A549 (cell line): ENCODE data around the gene UBTD1. TPM values are rescaled to one million over a fixed set of nuclear protein-coding genes. Genes with fewer than 3 reads are reported as not detected.
A peak's percentile ranks its signal among the peaks of the same experiment; 100 is the strongest.

Source experiments
- ATAC-seq, 2 experiments: fragments of 200-7000 bp in 1 of 2; fragments of >200 bp in 1 of 2; cut with Nextera tagmentation in 1 of 2; cut with Tn5 transposase in 1 of 2; 3 replicates each; pipeline versions ENCODE4 v1.8.0 to v1.9.1; 2018 to 2020; ENCODE audit warnings: mild to moderate bottlenecking in 1 of 2, moderate library complexity in 1 of 2
- CTCF ChIA-PET: fragments of 300-600 bp; sonication (Branson Sonifier 250); formaldehyde crosslinking; extraction: SDS; loops from one replicate; lab custom pipeline; 2021; ENCODE audit warnings: antibody characterized with exemption, inconsistent platforms; lab: Yijun Ruan, JAX
- POLR2A ChIA-PET: fragments of 350-600 bp; formaldehyde crosslinking; extraction: SDS; loops from one replicate; lab custom pipeline; 2021; ENCODE audit warnings: antibody characterized with exemption, inconsistent platforms; lab: Yijun Ruan, JAX
- DNase-seq, 2 experiments: peaks; one replicate each; pipeline versions ENCODE4 v3.0.0 to v3.0.0-alpha.2; 2011 to 2016; ENCODE audit warnings: low read depth in 1 of 2, low spot score in 1 of 2
- FAIRE-seq: peaks from 2 replicates; lab custom pipeline; 2011; peaks lifted over from hg19 to GRCh38; lab: Jason Lieb, UNC
- H3K27ac ChIP-seq, 2 experiments: fragments of >200 bp; sonication (Bioruptor Twin); formaldehyde crosslinking; 3 replicates each; pipeline ENCODE4 v1.5.1; 2016 to 2017
- H3K4me1 ChIP-seq: fragments of >200 bp; sonication (Bioruptor Twin); formaldehyde crosslinking; 3 replicates; pipeline ENCODE4 v1.6.1; 2016
- H3K4me2 ChIP-seq: fragments of >200 bp; sonication (Bioruptor Twin); formaldehyde crosslinking; 3 replicates; pipeline ENCODE4 v1.6.1; 2016
- H3K4me3 ChIP-seq: fragments of >200 bp; sonication (Bioruptor Twin); formaldehyde crosslinking; 3 replicates; pipeline ENCODE4 v1.5.1; 2016
- H3K9me3 ChIP-seq: fragments of >200 bp; sonication (Bioruptor Twin); formaldehyde crosslinking; 3 replicates; pipeline ENCODE4 v1.6.1; 2016
- CBX8 ChIP-seq: fragments of 200-600 bp; sonication (generic); IDR thresholded peaks from 2 replicates; pipeline ENCODE4 v1.6.1; 2016
- EHF ChIP-seq: fragments of 250-450 bp; sonication (Bioruptor Pico); IDR thresholded peaks from 2 replicates; pipeline ENCODE4 v1.5.0; 2020; ENCODE audit warnings: mild to moderate bottlenecking
- ESRRA ChIP-seq: fragments of 150-350 bp; IDR thresholded peaks from 2 replicates; pipeline ENCODE4 v1.6.1; 2014; ENCODE audit warnings: mild to moderate bottlenecking, low read length, borderline replicate concordance
- HDAC2 ChIP-seq: fragments of 200-600 bp; sonication (generic); IDR thresholded peaks from 2 replicates; pipeline ENCODE4 v1.6.1; 2016
- HMGXB4 ChIP-seq: fragments of 250-450 bp; sonication (Bioruptor Pico); IDR thresholded peaks from 2 replicates; pipeline ENCODE4 v1.5.0; 2021; ENCODE audit warnings: mild to moderate bottlenecking, moderate library complexity, borderline replicate concordance
- KDM5A ChIP-seq: fragments of 200-600 bp; sonication (generic); IDR thresholded peaks from 2 replicates; pipeline ENCODE4 v1.6.1; 2016; ENCODE audit warnings: antibody characterized with exemption, mild to moderate bottlenecking
- MYC ChIP-seq: IDR thresholded peaks from 2 replicates; pipeline ENCODE4 v1.6.1; 2012; ENCODE audit warnings: mild to moderate bottlenecking, inconsistent platforms, low read length, improper control_type of control experiment, borderline replicate concordance
- NPAS2 ChIP-seq: fragments of 250-450 bp; sonication (Bioruptor Pico); IDR thresholded peaks from 2 replicates; pipeline ENCODE4 v1.8.0; 2022; ENCODE audit warnings: mild to moderate bottlenecking, moderate library complexity, borderline replicate concordance
- NR3C1 ChIP-seq: fragments of >200 bp; sonication (Bioruptor Twin); formaldehyde crosslinking; IDR thresholded peaks from 3 replicates; pipeline ENCODE4 v1.6.1; 2017
- POLR2AphosphoS2 ChIP-seq: conservative IDR thresholded peaks from 2 replicates; pipeline ENCODE4 v1.6.1; 2012; ENCODE audit warnings: low read length, improper control_type of control experiment, inconsistent platforms
- RARB ChIP-seq: fragments of 250-450 bp; sonication (Bioruptor Pico); IDR thresholded peaks from 2 replicates; pipeline ENCODE4 v1.8.0; 2021; ENCODE audit warnings: mild to moderate bottlenecking, moderate library complexity
- REST ChIP-seq: fragments of 200-600 bp; sonication (generic); IDR thresholded peaks from 2 replicates; pipeline ENCODE4 v1.6.1; 2016; ENCODE audit warnings: antibody characterized with exemption, mild to moderate bottlenecking, moderate library complexity
- SMC3 ChIP-seq: fragments of >200 bp; sonication (Bioruptor Twin); formaldehyde crosslinking; IDR thresholded peaks from 3 replicates; pipeline ENCODE4 v1.6.1; 2018; ENCODE audit warnings: inconsistent platforms
- TP53 ChIP-seq: fragments of 250-450 bp; sonication (Bioruptor Pico); IDR thresholded peaks from 2 replicates; pipeline ENCODE4 v1.5.0; 2021; ENCODE audit warnings: mild to moderate bottlenecking, moderate library complexity
- ZSCAN20 ChIP-seq: fragments of 250-450 bp; sonication (Bioruptor Pico); IDR thresholded peaks from 2 replicates; pipeline ENCODE4 v1.8.0; 2022; ENCODE audit warnings: mild to moderate bottlenecking, moderate library complexity
- WGBS: methylation state at CpG from one replicate; pipeline ENCODE4 v1.1.6; 2017; ENCODE audit errors: missing lambda C conversion rate; 5-methylcytosine and 5-hydroxymethylcytosine counted together
- polyA plus RNA-seq, 4 experiments: library from polyadenylated mRNA; depleted of rRNA in 3 of 4; stranded (reverse); fragments of >200 nt; fragmentation: RNase III in 1 of 4; extraction: RNeasy Plus Mini Kit Qiagen cat#74134 plus additional on column Dnase treatment in 1 of 4; gene quantifications; 2 replicates in 3 of 4; 3 replicates in 1 of 4; pipeline ENCODE4 v1.2.3, GENCODE V29; 2011 to 2017
- TF ChIP-seq, protein P1 (sequence below): IDR thresholded peaks from 2 replicates; pipeline ENCODE4 v1.6.1; 2012; ENCODE audit warnings: low read depth, borderline replicate concordance
- TF ChIP-seq, protein P2 (sequence below): fragments of 250-450 bp; sonication (Bioruptor Pico); IDR thresholded peaks from 2 replicates; pipeline ENCODE4 v1.5.0; 2020; ENCODE audit warnings: low read depth, mild to moderate bottlenecking, moderate library complexity
- TF ChIP-seq, protein P3 (sequence below): fragments of >200 bp; sonication (Bioruptor Twin); formaldehyde crosslinking; IDR thresholded peaks from 3 replicates; pipeline ENCODE4 v1.6.1; 2016

Gene UBTD1
- polyA plus RNA-seq, 2 of the 4 experiments (the other 2 are of a cell fraction), result 5.9 to 11.6 TPM

GRCh38 chr10:97580421-97581367 is 82.0 kb downstream of the UBTD1 start:
- Histone ChIP-seq H3K4me2 (no peak overlapping the region), H3K4me3 (no peak overlapping the region), H3K9me3 (no peaks in the 10 kb centered on the region), H3K4me1 (peaks cover 37% of the 10 kb centered on the region), H3K27ac (peak overlapping the region; percentile 8 to 16; a peak in 3 of 6 replicates)
- TF ChIP-seq MYC, result no peak
- no peak for TF ChIP-seq ZSCAN20 (CRISPR knock-in tag)
- TF ChIP-seq, protein P1, sequence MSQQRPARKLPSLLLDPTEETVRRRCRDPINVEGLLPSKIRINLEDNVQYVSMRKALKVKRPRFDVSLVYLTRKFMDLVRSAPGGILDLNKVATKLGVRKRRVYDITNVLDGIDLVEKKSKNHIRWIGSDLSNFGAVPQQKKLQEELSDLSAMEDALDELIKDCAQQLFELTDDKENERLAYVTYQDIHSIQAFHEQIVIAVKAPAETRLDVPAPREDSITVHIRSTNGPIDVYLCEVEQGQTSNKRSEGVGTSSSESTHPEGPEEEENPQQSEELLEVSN, result no peak
- TF ChIP-seq KDM5A, result no peak
- TF ChIP-seq, protein P2, sequence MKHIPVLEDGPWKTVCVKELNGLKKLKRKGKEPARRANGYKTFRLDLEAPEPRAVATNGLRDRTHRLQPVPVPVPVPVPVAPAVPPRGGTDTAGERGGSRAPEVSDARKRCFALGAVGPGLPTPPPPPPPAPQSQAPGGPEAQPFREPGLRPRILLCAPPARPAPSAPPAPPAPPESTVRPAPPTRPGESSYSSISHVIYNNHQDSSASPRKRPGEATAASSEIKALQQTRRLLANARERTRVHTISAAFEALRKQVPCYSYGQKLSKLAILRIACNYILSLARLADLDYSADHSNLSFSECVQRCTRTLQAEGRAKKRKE, result no peak
- TF ChIP-seq HMGXB4 (CRISPR knock-in tag), result no peak
- no peak for TF ChIP-seq NPAS2 (CRISPR knock-in tag)
- DNase-seq (no peak), FAIRE-seq (no peak), ATAC-seq (no peak)
- WGBS, result 76% methylated on average over 9 of the region's 9 CpGs
- POLR2A ChIA-PET, result no interaction called here
- CTCF ChIA-PET, result interaction anchor here (0.6 to 39.7 kb wide), 4 partner anchors 0 to 154 kb away, joined by 3 to 1048 read pairs (median 526); partner anchors contain the start of genes ANKRD2, C10orf62 and HOGA1

GRCh38 chr10:97582169-97582568 is 83.4 kb downstream of the UBTD1 start:
- Histone ChIP-seq H3K4me2 (no peak overlapping the region), H3K27ac (0 out of 6 replicates have a peak overlapping the region, but pooled peaks of 1 of the 2 experiments have one; percentile 80), H3K4me1 (peaks cover 28% of the 10 kb centered on the region), H3K9me3 (no peaks in the 10 kb centered on the region), H3K4me3 (no peak overlapping the region)
- FAIRE-seq (no peak), DNase-seq (no peak), ATAC-seq (no peak)
- no peak for TF ChIP-seq POLR2AphosphoS2
- TF ChIP-seq HDAC2, result no peak
- no peak for TF ChIP-seq REST
- no peak for TF ChIP-seq HMGXB4 (CRISPR knock-in tag)
- no peak for TF ChIP-seq SMC3
- TF ChIP-seq ESRRA, result no peak
- TF ChIP-seq, protein P3, sequence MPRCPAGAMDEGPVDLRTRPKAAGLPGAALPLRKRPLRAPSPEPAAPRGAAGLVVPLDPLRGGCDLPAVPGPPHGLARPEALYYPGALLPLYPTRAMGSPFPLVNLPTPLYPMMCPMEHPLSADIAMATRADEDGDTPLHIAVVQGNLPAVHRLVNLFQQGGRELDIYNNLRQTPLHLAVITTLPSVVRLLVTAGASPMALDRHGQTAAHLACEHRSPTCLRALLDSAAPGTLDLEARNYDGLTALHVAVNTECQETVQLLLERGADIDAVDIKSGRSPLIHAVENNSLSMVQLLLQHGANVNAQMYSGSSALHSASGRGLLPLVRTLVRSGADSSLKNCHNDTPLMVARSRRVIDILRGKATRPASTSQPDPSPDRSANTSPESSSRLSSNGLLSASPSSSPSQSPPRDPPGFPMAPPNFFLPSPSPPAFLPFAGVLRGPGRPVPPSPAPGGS, result no peak
- TF ChIP-seq NR3C1, result no peak
- no peak for TF ChIP-seq RARB (CRISPR knock-in tag)
- TF ChIP-seq, protein P2, result no peak
- TF ChIP-seq TP53, result no peak
- no peak for TF ChIP-seq CBX8
- no peak for TF ChIP-seq EHF (CRISPR knock-in tag)
- 97% methylated on average over 8 of the region's 8 CpGs for WGBS
- POLR2A ChIA-PET, result no interaction called here
- CTCF ChIA-PET, result interaction anchor here (0.6 to 39.7 kb wide), 4 partner anchors 2 to 45 kb away, joined by 3 to 1048 read pairs (median 526); partner anchors contain the start of genes ANKRD2, C10orf62 and HOGA1
